HG03039 (cell line): ENCODE measurements around the gene CDK3.
"Not testable (repeated sequence)": the region's sequence is repeated elsewhere in the genome, so short reads cannot be mapped to it uniquely, and the experiment has no call there.

ENCODE experiments used
- ATAC-seq: cut with Tn5 transposase; IDR thresholded peaks from one replicate; pipeline ENCODE4 v1.9.1; 2021; ENCODE audit warnings: mild to moderate bottlenecking, moderate library complexity; ENCODE audit not compliant: unreplicated experiment

Gene CDK3

GRCh38 chr17:76036497-76037261, 36.0 kb downstream of the CDK3 start:
- ATAC-seq = no peak

DNA sequence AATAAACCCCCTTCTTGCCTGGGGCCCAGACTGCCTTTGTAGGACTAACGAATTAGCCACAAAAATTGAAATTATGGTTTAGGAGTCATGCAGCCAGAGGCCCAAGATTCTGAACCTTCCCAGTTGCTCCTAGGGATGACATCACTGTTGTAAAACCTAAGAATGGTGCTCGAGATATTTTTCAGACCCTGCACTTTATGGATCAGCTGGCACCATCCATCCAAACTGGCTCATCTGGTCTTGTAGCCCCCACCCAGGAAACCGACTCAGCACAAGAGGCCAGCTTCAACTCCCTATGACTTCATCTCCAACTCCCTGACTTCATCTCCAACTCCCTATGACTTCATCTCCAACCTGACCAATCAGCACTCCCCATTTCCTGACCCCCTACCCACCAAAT, 37.4 kb downstream of the CDK3 start:
- ATAC-seq = no peak

- ATAC-seq = no peak
Observed at GRCh38 chr17:76039121-76039520, 38.5 kb downstream of the CDK3 start.

DNA sequence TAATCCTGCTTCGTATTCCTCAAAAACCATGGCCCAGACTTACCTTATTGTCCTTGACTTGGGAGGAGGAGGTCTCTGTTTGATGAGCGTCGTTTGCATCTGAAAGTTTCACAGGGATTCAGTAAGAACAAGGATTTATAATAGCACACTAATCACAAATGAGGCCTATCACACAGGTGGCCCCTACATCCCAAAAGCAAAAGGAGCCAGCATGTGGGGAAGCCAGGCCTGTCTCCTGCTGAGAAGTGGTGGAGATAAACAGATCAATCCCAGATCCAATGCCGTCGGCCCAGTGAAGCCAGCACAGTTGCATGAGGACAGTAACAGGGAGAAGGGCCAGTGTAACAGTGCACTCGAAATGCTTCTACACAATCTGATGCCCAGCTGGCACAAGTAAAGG, 39.7 kb downstream of the CDK3 start:
- no peak for ATAC-seq

DNA sequence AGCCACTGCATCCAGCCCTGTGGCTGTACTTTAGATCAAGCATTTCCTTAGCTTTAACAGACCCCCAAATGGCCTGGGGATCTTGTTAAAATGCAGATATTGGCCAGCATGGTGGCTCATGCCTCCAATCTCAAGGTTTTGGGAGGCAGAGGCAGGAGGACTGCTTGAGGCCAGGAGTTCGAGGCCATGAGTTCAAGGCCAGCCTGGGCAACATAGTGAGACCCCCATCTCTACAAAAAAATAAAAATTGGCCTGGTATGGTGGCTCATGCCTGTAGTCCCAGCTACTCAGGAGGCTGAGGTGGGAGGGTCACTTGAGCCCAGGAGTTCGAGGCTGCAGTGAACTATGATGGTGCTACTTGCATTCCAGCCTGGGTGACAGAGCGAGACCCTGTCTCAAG, 42.2 kb downstream of the CDK3 start:
- not testable (repeated sequence) for ATAC-seq

DNA sequence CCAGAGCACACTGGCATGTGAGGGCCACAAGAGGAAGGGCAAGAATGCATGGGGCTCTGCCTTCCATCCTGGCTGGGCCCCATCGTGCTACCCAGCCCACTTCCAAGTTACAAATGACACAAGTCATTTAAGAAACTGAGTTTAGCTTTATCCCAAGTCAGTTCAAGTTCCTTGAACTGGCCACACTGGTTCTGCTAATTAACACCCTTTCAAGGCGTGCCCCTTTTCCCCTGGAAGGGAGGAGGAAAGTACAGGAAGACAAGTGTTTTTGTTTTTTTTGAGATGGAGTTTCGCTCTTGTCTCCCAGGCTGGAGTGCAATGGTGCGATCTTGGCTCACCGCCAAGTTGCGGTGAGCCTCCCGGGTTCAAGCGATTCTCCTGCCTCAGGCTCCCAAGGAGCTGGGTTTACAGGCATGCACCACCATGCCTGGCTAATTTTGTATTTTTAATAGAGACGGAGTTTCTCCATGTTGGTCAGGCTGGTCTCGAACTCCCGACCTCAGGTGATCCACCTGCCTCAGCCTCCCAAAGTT, 43.9 kb downstream of the CDK3 start:
- ATAC-seq = not testable (repeated sequence)

DNA sequence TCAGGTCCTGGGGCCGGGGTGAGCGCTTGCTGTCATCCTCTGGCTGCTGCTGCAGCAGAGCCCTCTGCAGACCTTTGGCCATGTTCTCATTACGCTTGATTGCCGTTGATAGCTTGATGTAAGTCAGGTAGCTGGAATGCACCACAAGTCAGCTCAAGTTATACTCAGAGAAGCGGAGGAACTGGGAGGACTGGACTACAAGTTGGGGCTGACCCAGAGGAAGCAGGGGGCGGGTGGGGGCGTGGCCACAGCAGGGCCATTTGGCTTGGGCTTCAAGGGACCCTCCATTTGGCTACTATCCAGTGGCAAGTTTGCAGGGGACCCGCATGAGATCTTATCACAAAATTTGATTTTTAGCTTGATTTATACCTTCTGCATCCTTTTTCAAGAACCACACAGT, 45.4 kb downstream of the CDK3 start:
- no peak for ATAC-seq

DNA sequence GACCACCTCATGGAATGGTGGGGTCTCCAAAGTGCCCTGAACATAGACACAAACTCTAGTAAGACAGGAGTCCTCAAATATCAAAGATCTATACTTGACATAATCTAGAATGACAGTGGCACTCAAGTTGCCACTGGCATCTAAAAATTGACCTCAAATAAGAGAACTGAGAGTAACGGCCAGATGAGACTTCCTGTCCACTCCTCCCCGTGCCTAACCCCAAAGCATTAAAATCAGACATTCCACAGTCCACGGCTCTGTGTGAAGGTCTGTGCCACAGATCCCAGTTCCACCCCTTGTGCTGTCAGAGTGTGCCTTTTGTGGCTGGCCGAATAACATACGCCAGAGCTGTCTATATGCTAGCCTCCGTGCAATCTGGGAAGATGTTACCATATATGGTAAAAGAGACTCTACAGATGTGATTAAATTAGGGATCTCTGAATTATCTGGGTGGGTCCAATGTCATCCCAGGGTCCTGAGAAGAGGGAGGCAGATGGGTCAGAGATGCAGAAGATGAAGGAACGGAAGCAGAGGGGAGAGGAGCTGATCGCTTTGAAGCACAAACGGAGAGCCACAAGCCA, 47.5 kb downstream of the CDK3 start:
- ATAC-seq = no peak

GRCh38 chr17:76048711-76049110, 48.1 kb downstream of the CDK3 start:
- no peak for ATAC-seq

GRCh38 chr17:76049239-76049638, 48.6 kb downstream of the CDK3 start:
- no peak for ATAC-seq

DNA sequence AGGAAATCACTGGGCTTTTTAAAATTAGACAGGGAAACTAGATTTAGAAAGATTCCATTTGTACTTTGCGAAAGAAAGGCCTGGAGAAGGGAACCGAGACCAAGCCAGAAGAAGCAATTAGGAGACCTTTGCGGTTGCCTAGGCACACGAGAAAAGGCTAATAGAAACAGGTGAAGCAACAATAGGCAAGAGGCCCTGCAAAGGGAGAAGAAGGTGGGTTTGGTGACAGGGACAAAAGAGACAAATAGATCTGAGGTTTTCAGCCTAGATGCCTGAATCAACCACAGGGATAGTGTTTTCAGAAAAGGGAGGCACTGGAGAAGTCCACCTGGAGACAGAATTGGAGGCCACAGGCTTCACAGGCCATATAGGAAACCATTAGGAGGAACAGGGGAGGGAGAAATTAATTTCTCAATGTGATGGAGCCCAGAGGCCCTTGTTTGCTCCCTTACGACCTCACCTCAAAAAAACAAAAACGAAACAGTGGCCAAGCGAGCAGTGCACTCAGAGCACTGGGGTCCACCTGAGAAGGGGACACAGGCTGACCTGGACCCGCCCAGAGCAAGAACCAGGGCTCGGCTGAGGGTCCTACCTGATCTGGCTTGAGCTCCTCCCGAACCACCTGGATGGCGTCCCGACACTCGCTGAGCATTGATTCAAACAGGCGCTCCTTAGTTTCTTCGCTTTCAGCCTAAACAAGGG, 49.3 kb downstream of the CDK3 start:
- ATAC-seq = no peak

GRCh38 chr17:76050538-76051467, 50.1 kb downstream of the CDK3 start:
- no peak for ATAC-seq

- ATAC-seq = no peak
Observed at GRCh38 chr17:76051561-76051960, 50.9 kb downstream of the CDK3 start.

GRCh38 chr17:76053246-76054111, 52.8 kb downstream of the CDK3 start:
- ATAC-seq = no peak

DNA sequence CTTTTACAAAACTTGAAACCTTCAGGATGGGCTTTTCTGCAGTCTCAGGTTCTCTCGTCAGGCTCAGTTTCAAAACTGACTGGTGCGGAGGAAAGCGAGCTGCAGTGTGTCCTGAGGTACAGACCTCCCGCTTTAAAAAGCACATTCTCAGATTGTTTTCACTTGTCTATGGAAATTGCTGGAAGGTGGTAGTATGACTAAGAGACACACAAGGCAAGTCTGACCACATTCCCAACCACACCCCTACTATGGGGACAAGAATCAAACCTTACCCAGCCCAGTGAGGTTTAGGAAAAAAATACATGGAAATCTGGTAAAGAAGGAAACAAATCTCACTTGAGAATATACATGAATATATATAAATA, 53.4 kb downstream of the CDK3 start:
- no peak for ATAC-seq
